IMR-90 (cell line): ENCODE results near the gene CLTCL1. TPM values are rescaled to one million over a fixed set of nuclear protein-coding genes. Genes with fewer than 3 reads are reported as not detected.

Experiments
- ATAC-seq: fragments of 200-7000 bp; cut with Tn5 transposase; 2 replicates; pipeline ENCODE4 v1.9.1; 2020; ENCODE audit warnings: low read depth, mild to moderate bottlenecking, moderate library complexity
- BruUV-seq: library from RNA; stranded (reverse); fragments of 400-500 nt; replicated peaks from 2 replicates; lab custom pipeline; 2021; lab: Mats Ljungman, UMichigan
- CTCF ChIA-PET: fragments of 300-600 bp; formaldehyde crosslinking; extraction: SDS; loops from one replicate; lab custom pipeline; 2021; ENCODE audit warnings: antibody characterized with exemption; lab: Yijun Ruan, JAX
- POLR2A ChIA-PET: fragments of 300-600 bp; sonication (Branson Sonifier 250); formaldehyde crosslinking; loops from one replicate; lab custom pipeline; 2022; ENCODE audit warnings: antibody characterized with exemption; ENCODE audit not compliant: unreplicated experiment; lab: Charles Lee
- DNase-seq: peaks from one replicate; pipeline ENCODE4 v3.0.0; 2013
- H2AFZ ChIP-seq: replicated peaks from 2 replicates; pipeline ENCODE3; 2013; ENCODE audit warnings: low read length, mild to moderate bottlenecking; ENCODE audit not compliant: poor library complexity
- H2AK5ac ChIP-seq: 2 replicates; pipeline ENCODE4 v1.6.1; 2013; ENCODE audit warnings: low read depth, low read length, inconsistent platforms
- H2AK9ac ChIP-seq: replicated peaks from 2 replicates; pipeline ENCODE3; 2013; ENCODE audit warnings: mild to moderate bottlenecking, low read depth, low read length, moderate library complexity; ENCODE audit not compliant: poor library complexity
- H2BK120ac ChIP-seq: 2 replicates; pipeline ENCODE4 v1.6.1; 2013; ENCODE audit warnings: low read depth, low read length, inconsistent platforms
- H2BK15ac ChIP-seq: 3 replicates; pipeline ENCODE4 v1.6.1; 2013; ENCODE audit warnings: low read depth, low read length, inconsistent platforms
- H2BK20ac ChIP-seq: 2 replicates; pipeline ENCODE4 v1.6.1; 2013; ENCODE audit warnings: low read depth, mild to moderate bottlenecking, inconsistent platforms, low read length, moderate library complexity
- H2BK5ac ChIP-seq: 2 replicates; pipeline ENCODE4 v1.6.1; 2013; ENCODE audit warnings: mild to moderate bottlenecking, low read depth, low read length, inconsistent platforms; ENCODE audit not compliant: poor library complexity, severe bottlenecking
- H3K14ac ChIP-seq: replicated peaks from 2 replicates; pipeline ENCODE4 v1.6.1; 2013; ENCODE audit warnings: low read depth, low read length, inconsistent platforms
- H3K18ac ChIP-seq: 2 replicates; pipeline ENCODE4 v1.6.1; 2013; ENCODE audit warnings: low read depth, low read length, control low read depth
- H3K23ac ChIP-seq: 2 replicates; pipeline ENCODE4 v1.6.1; 2013; ENCODE audit warnings: low read depth, low read length, inconsistent platforms
- H3K27ac ChIP-seq: 2 replicates; pipeline ENCODE4 v1.5.1; 2013; ENCODE audit warnings: mild to moderate bottlenecking, control low read depth, low read length; ENCODE audit not compliant: insufficient read depth
- H3K27me3 ChIP-seq: 2 replicates; pipeline ENCODE4 v1.6.1; 2013; ENCODE audit warnings: low read length; ENCODE audit not compliant: control insufficient read depth, insufficient read depth
- H3K36me3 ChIP-seq: 2 replicates; pipeline ENCODE4 v1.6.1; 2013; ENCODE audit warnings: low read length, mixed read lengths; ENCODE audit not compliant: control insufficient read depth, insufficient read depth
- H3K4ac ChIP-seq: 2 replicates; pipeline ENCODE4 v1.6.1; 2013; ENCODE audit warnings: low read depth, low read length, inconsistent platforms
- H3K4me1 ChIP-seq: 2 replicates; pipeline ENCODE4 v1.6.1; 2013; ENCODE audit warnings: low read length, mixed read lengths; ENCODE audit not compliant: control insufficient read depth, insufficient read depth
- H3K4me2 ChIP-seq: 2 replicates; pipeline ENCODE4 v1.6.1; 2013; ENCODE audit warnings: low read depth, mild to moderate bottlenecking, control low read depth, low read length, moderate library complexity
- H3K4me3 ChIP-seq: 2 replicates; pipeline ENCODE4 v1.5.1; 2013; ENCODE audit warnings: low read depth, mild to moderate bottlenecking, control low read depth, low read length, moderate library complexity; ENCODE audit not compliant: insufficient read depth
- H3K56ac ChIP-seq: 2 replicates; pipeline ENCODE4 v1.6.1; 2013; ENCODE audit warnings: low read length, inconsistent platforms; ENCODE audit not compliant: insufficient read depth; ENCODE audit errors: extremely low read depth
- H3K79me1 ChIP-seq, 2 experiments: 2 replicates each; pipeline ENCODE4 v1.6.1; 2013; ENCODE audit warnings: low read length in 2 of 2, inconsistent platforms in 1 of 2, low read depth in 1 of 2
- H3K9ac ChIP-seq: 2 replicates; pipeline ENCODE4 v1.6.1; 2013; ENCODE audit warnings: low read depth, low read length, control low read depth
- H3K9me1 ChIP-seq: 2 replicates; pipeline ENCODE4 v1.6.1; 2013; ENCODE audit warnings: low read length, inconsistent platforms; ENCODE audit not compliant: insufficient read depth
- H3K9me3 ChIP-seq: 2 replicates; pipeline ENCODE4 v1.6.1; 2013; ENCODE audit warnings: low read length; ENCODE audit not compliant: control insufficient read depth, insufficient read depth
- H4K20me1 ChIP-seq: 2 replicates; pipeline ENCODE4 v1.6.1; 2013; ENCODE audit warnings: low read length, inconsistent platforms; ENCODE audit not compliant: insufficient read depth
- H4K5ac ChIP-seq: 2 replicates; pipeline ENCODE4 v1.6.1; 2013; ENCODE audit warnings: mild to moderate bottlenecking, low read depth, low read length, control low read depth
- H4K8ac ChIP-seq, 2 experiments: 2 replicates each; pipeline ENCODE4 v1.6.1; 2013; ENCODE audit warnings: low read depth in 2 of 2, low read length in 2 of 2, control low read depth in 1 of 2, inconsistent platforms in 1 of 2
- H4K91ac ChIP-seq: 2 replicates; pipeline ENCODE4 v1.6.1; 2013; ENCODE audit warnings: low read depth, low read length, inconsistent platforms; ENCODE audit not compliant: insufficient read depth
- BHLHE40 ChIP-seq: fragments of 150-350 bp; IDR thresholded peaks from 2 replicates; pipeline ENCODE4 v1.6.1; 2016; ENCODE audit warnings: mild to moderate bottlenecking, low read depth, low read length
- CEBPB ChIP-seq: IDR thresholded peaks from 2 replicates; pipeline ENCODE4 v1.6.1; 2012; ENCODE audit warnings: low read depth, low read length, improper control_type of control experiment
- CHD1 ChIP-seq: IDR thresholded peaks from 2 replicates; pipeline ENCODE4 v1.6.1; 2012; ENCODE audit warnings: low read depth, low read length, improper control_type of control experiment
- CTCF ChIP-seq: conservative IDR thresholded peaks from 2 replicates; pipeline ENCODE4 v1.5.1; 2012; ENCODE audit warnings: mild to moderate bottlenecking, low read depth, low read length, improper control_type of control experiment
- ELK1 ChIP-seq: fragments of 150-350 bp; IDR thresholded peaks from 2 replicates; pipeline ENCODE4 v1.6.1; 2016; ENCODE audit warnings: low read depth, mild to moderate bottlenecking, low read length, moderate library complexity, borderline replicate concordance
- FOS ChIP-seq: fragments of 150-350 bp; IDR thresholded peaks from 2 replicates; pipeline ENCODE4 v1.6.1; 2016; ENCODE audit warnings: low read depth, low read length
- MAFK ChIP-seq: IDR thresholded peaks from 2 replicates; pipeline ENCODE4 v1.6.1; 2012; ENCODE audit warnings: low read depth, low read length, improper control_type of control experiment
- MAZ ChIP-seq: IDR thresholded peaks from 2 replicates; pipeline ENCODE4 v1.6.1; 2012; ENCODE audit warnings: low read depth, mild to moderate bottlenecking, low read length, improper control_type of control experiment, moderate library complexity, borderline replicate concordance
- MXI1 ChIP-seq: IDR thresholded peaks from 2 replicates; pipeline ENCODE4 v1.6.1; 2012; ENCODE audit warnings: low read depth, mild to moderate bottlenecking, low read length, moderate library complexity, borderline replicate concordance
- NFE2L2 ChIP-seq: fragments of 150-350 bp; IDR thresholded peaks from 2 replicates; pipeline ENCODE4 v1.6.1; 2016; ENCODE audit warnings: low read depth, mild to moderate bottlenecking, low read length
- POLR2A ChIP-seq: IDR thresholded peaks from 2 replicates; pipeline ENCODE4 v1.6.1; 2012; ENCODE audit warnings: mild to moderate bottlenecking, low read depth, low read length
- RAD21 ChIP-seq: IDR thresholded peaks from 2 replicates; pipeline ENCODE4 v1.6.1; 2012; ENCODE audit warnings: low read length, improper control_type of control experiment
- RCOR1 ChIP-seq: IDR thresholded peaks from 2 replicates; pipeline ENCODE4 v1.6.1; 2012; ENCODE audit warnings: mild to moderate bottlenecking, low read length, improper control_type of control experiment; ENCODE audit not compliant: insufficient replicate concordance
- RFX5 ChIP-seq: IDR thresholded peaks from 2 replicates; pipeline ENCODE4 v1.8.0; 2012; ENCODE audit warnings: low read depth, mild to moderate bottlenecking, low read length, moderate library complexity
- SMC3 ChIP-seq: fragments of 150-350 bp; IDR thresholded peaks from 2 replicates; pipeline ENCODE4 v1.6.1; 2016; ENCODE audit warnings: low read depth, mild to moderate bottlenecking, antibody characterized with exemption, low read length, moderate library complexity
- USF2 ChIP-seq: fragments of 150-350 bp; IDR thresholded peaks from 2 replicates; pipeline ENCODE4 v1.6.1; 2017; ENCODE audit warnings: mild to moderate bottlenecking, antibody characterized with exemption, low read length, low read depth
- WGBS, 2 experiments: methylation state at CpG; one replicate each; pipeline versions ENCODE4 v1.1.5 to v1.1.7; 2013; ENCODE audit warnings: missing lambda C conversion rate in 2 of 2; ENCODE audit not compliant: insufficient read length in 1 of 2; ENCODE audit errors: extremely low coverage in 2 of 2; 5-methylcytosine and 5-hydroxymethylcytosine counted together
- dilution Hi-C: fragments of 300-500 bp; cut with HindIII; formaldehyde crosslinking; loops from one replicate; pipeline ENCODE4 v1.14.3; 2018; ENCODE audit warnings: low sequenced_read_pairs; ENCODE audit not compliant: unreplicated experiment
- in situ Hi-C: fragments of 300-500 bp; cut with MboI; formaldehyde crosslinking; loops from 3 replicates; pipeline ENCODE4 v1.14.3; 2019; ENCODE audit warnings: low sequenced_read_pairs, inconsistent platforms, mixed read lengths
- intact Hi-C: fragments of 100-400 bp; cut with micrococcal nuclease; formaldehyde crosslinking; loops from 2 replicates; pipeline ENCODE4 v1.10.0; 2022
- polyA plus RNA-seq, 3 experiments: library from polyadenylated mRNA; depleted of rRNA; stranded (reverse); fragments of >200 nt; gene quantifications; 2 replicates each; pipeline ENCODE4 v1.2.3, GENCODE V29; 2012; ENCODE audit warnings: low replicate concordance in 1 of 3
- total RNA-seq: library from RNA; depleted of rRNA; stranded (reverse); fragments of >200 nt; gene quantifications from 2 replicates; pipeline ENCODE4 v1.2.3, GENCODE V29; 2012

CLTCL1 gene
- total and polyA plus RNA-seq, 2 of the 4 experiments (the other 2 are of a cell fraction), result 6.2 to 8.1 TPM

- H3K9me1 ChIP-seq, result no peaks in the 10 kb centered on the region
- TF ChIP-seq BHLHE40, result no peak
- no peak for TF ChIP-seq RAD21
- TF ChIP-seq POLR2A, result no peak
- TF ChIP-seq SMC3, result no peak
- TF ChIP-seq NFE2L2, result no peak
- TF ChIP-seq RCOR1, result no peak
- TF ChIP-seq MAZ, result no peak
- no peak for TF ChIP-seq FOS
- TF ChIP-seq RFX5, result no peak
- TF ChIP-seq MXI1, result no peak
- TF ChIP-seq MAFK, result no peak
- TF ChIP-seq CEBPB, result no peak
- TF ChIP-seq ELK1, result no peak
- no peak for TF ChIP-seq USF2
- no peak for TF ChIP-seq CHD1
- no peak for TF ChIP-seq CTCF
- no peaks in the 10 kb centered on the region for H3K9me3 ChIP-seq
- in situ Hi-C loops (no loop called here), dilution Hi-C loops (no loop called here), intact Hi-C loops (no loop called here)
- no peak overlapping the region for H3K4ac ChIP-seq
- POLR2A ChIA-PET, result no interaction called here
- H3K56ac ChIP-seq, result no peak overlapping the region
- H3K4me2 ChIP-seq, result no peak overlapping the region
- H2BK5ac ChIP-seq, result no peak overlapping the region
- H3K23ac ChIP-seq, result no peak overlapping the region
- H3K18ac ChIP-seq, result no peak overlapping the region
- no peak overlapping the region for H4K8ac ChIP-seq
- no peak overlapping the region for H4K91ac ChIP-seq
- H4K20me1 ChIP-seq, result no peaks in the 10 kb centered on the region
- H2AFZ ChIP-seq, result no peak overlapping the region
- no peak overlapping the region for H2BK15ac ChIP-seq
- no peak overlapping the region for H3K4me3 ChIP-seq
- no peak overlapping the region for H2BK20ac ChIP-seq
- H3K9ac ChIP-seq, result no peak overlapping the region
- no peaks in the 10 kb centered on the region for H3K79me1 ChIP-seq
- H4K5ac ChIP-seq, result no peak overlapping the region
- CTCF ChIA-PET, result no interaction called here
- peaks cover 37% of the 10 kb centered on the region for H3K27me3 ChIP-seq
- no peak overlapping the region for H2AK5ac ChIP-seq
- no peak overlapping the region for H3K27ac ChIP-seq
- H2AK9ac ChIP-seq, result no peak overlapping the region
- H3K4me1 ChIP-seq, result no peaks in the 10 kb centered on the region; the same call in 1 of the 2 replicates
- WGBS, 2 experiments, result no CpG with 5 or more reads among the region's 6 CpGs
- ATAC-seq, result no peak
- H2BK120ac ChIP-seq, result no peak overlapping the region
- H3K14ac ChIP-seq, result no peak overlapping the region
- no peak for DNase-seq
- H3K36me3 ChIP-seq, result no peaks in the 10 kb centered on the region
- no TSS peak for BruUV-seq
Measured at GRCh38 chr22:19164425-19164824, 127.1 kb downstream of the CLTCL1 start.
